Endothelial cell of umbilical vein (primary cell): ENCODE results near the gene RGS10. TPM values are rescaled to one million over a fixed set of nuclear protein-coding genes. Genes with fewer than 3 reads are reported as not detected.

ENCODE experiments used
- BruUV-seq: library from RNA; stranded (reverse); fragments of 400-500 nt; replicated peaks from 2 replicates; lab custom pipeline; 2021; lab: Mats Ljungman, UMichigan
- CTCF ChIA-PET: fragments of 300-600, 350-600 bp; sonication (Branson Sonifier 250); formaldehyde crosslinking; loops from one replicate; lab custom pipeline; 2021; ENCODE audit warnings: antibody characterized with exemption, inconsistent platforms; lab: Charles Lee
- POLR2A ChIA-PET: fragments of 300-600, 350-600 bp; sonication (Branson Sonifier 250); formaldehyde crosslinking; loops from one replicate; lab custom pipeline; 2021; ENCODE audit warnings: antibody characterized with exemption, inconsistent platforms; lab: Charles Lee
- DNase-seq: peaks from one replicate; pipeline ENCODE4 v3.0.0-alpha.2; 2011; ENCODE audit warnings: low read depth, low spot score
- FAIRE-seq: peaks from 2 replicates; lab custom pipeline; 2011; peaks lifted over from hg19 to GRCh38; lab: Jason Lieb, UNC
- H2AFZ ChIP-seq: 2 replicates; pipeline ENCODE4 v1.6.0; 2012; ENCODE audit warnings: low read depth, low read length, control low read depth, inconsistent platforms
- H3K27ac ChIP-seq: 2 replicates; pipeline ENCODE4 v1.5.1; 2011; ENCODE audit warnings: low read depth, mild to moderate bottlenecking, control low read depth, low read length, moderate library complexity; ENCODE audit not compliant: insufficient read depth
- H3K27me3 ChIP-seq, 2 experiments: 2 replicates each; pipeline versions ENCODE4 v1.6.0 to v1.6.1; 2011; ENCODE audit warnings: low read length in 2 of 2, mixed read lengths in 1 of 2; ENCODE audit not compliant: control insufficient read depth in 2 of 2, insufficient read depth in 2 of 2
- H3K36me3 ChIP-seq, 2 experiments: 2 replicates in 1 of 2; 3 replicates in 1 of 2; pipeline ENCODE4 v1.5.1; 2011; ENCODE audit warnings: low read length in 2 of 2, mild to moderate bottlenecking in 1 of 2, moderate library complexity in 1 of 2; ENCODE audit not compliant: control insufficient read depth in 2 of 2, insufficient read depth in 2 of 2; ENCODE audit errors: extremely low read depth in 1 of 2
- H3K4me1 ChIP-seq: 3 replicates; pipeline ENCODE4 v1.5.1; 2011; ENCODE audit warnings: mild to moderate bottlenecking, low read length; ENCODE audit not compliant: control insufficient read depth, insufficient read depth; ENCODE audit errors: extremely low read depth
- H3K4me2 ChIP-seq: 2 replicates; pipeline ENCODE4 v1.6.1; 2011; ENCODE audit warnings: low read length, control low read depth, mixed read lengths; ENCODE audit not compliant: insufficient read depth
- H3K4me3 ChIP-seq, 3 experiments: fragments of 200-600 bp in 1 of 3; sonication (generic), shearing (Covaris generic) in 1 of 3; replicated peaks in 1 of 3; 2 replicates each; pipeline ENCODE4 v1.5.1; 2011 to 2016; ENCODE audit warnings: control low read depth in 3 of 3, low read length in 3 of 3, mild to moderate bottlenecking in 2 of 3, inconsistent platforms in 1 of 3, low read depth in 1 of 3, moderate library complexity in 1 of 3; ENCODE audit not compliant: insufficient read depth in 1 of 3
- H3K79me2 ChIP-seq: 2 replicates; pipeline ENCODE4 v1.6.0; 2012; ENCODE audit warnings: low read length, inconsistent platforms; ENCODE audit not compliant: control insufficient read depth, insufficient read depth
- H3K9ac ChIP-seq: replicated peaks from 2 replicates; pipeline ENCODE3; 2011; ENCODE audit warnings: low read length, control low read depth; ENCODE audit not compliant: insufficient read depth; ENCODE audit errors: extremely low read depth
- H3K9me1 ChIP-seq: replicated peaks from 3 replicates; pipeline ENCODE4 v1.6.0; 2011; ENCODE audit warnings: mild to moderate bottlenecking, low read length; ENCODE audit not compliant: control insufficient read depth, insufficient read depth; ENCODE audit errors: extremely low read depth
- H3K9me3 ChIP-seq: replicated peaks from 2 replicates; pipeline ENCODE4 v1.5.1; 2012; ENCODE audit warnings: low read length, inconsistent platforms; ENCODE audit not compliant: control insufficient read depth, insufficient read depth
- H4K20me1 ChIP-seq: replicated peaks from 2 replicates; pipeline ENCODE3; 2011; ENCODE audit warnings: mild to moderate bottlenecking, low read length; ENCODE audit not compliant: control insufficient read depth, insufficient read depth; ENCODE audit errors: extremely low read depth
- EZH2 ChIP-seq: IDR thresholded peaks from 2 replicates; pipeline ENCODE4 v1.6.1; 2012; ENCODE audit warnings: borderline replicate concordance, low read depth, mild to moderate bottlenecking, moderate library complexity, low read length, inconsistent platforms; ENCODE audit not compliant: severe bottlenecking
- FOS ChIP-seq: IDR thresholded peaks from 2 replicates; pipeline ENCODE4 v1.6.1; 2011; ENCODE audit warnings: mild to moderate bottlenecking, low read length, moderate library complexity, borderline replicate concordance; ENCODE audit not compliant: insufficient read depth
- GATA2 ChIP-seq: IDR thresholded peaks from 2 replicates; pipeline ENCODE4 v1.7.0; 2011; ENCODE audit warnings: low read depth, mild to moderate bottlenecking, moderate library complexity, mixed read lengths, low read length; ENCODE audit not compliant: insufficient read length, insufficient read depth
- JUN ChIP-seq: IDR thresholded peaks from 2 replicates; pipeline ENCODE4 v1.6.1; 2011; ENCODE audit warnings: borderline replicate concordance, low read depth; ENCODE audit not compliant: insufficient read length, insufficient read depth
- MAX ChIP-seq: IDR thresholded peaks from 2 replicates; pipeline ENCODE4 v1.6.1; 2011; ENCODE audit not compliant: insufficient read depth, insufficient read length
- MYC ChIP-seq: IDR thresholded peaks from one replicate; pipeline ENCODE4 v1.6.1; 2011; ENCODE audit warnings: mild to moderate bottlenecking, low read depth, low read length
- POLR2A ChIP-seq: IDR thresholded peaks from 2 replicates; pipeline ENCODE4 v1.6.1; 2012; ENCODE audit warnings: low read depth, mild to moderate bottlenecking, control low read depth, low read length
- POLR2AphosphoS5 ChIP-seq: IDR thresholded peaks from 2 replicates; pipeline ENCODE4 v1.6.1; 2012; ENCODE audit warnings: low read depth, mild to moderate bottlenecking, control low read depth, low read length, moderate library complexity; ENCODE audit not compliant: insufficient read depth
- dilution Hi-C: fragments of 300-500 bp; cut with MboI; formaldehyde crosslinking; loops from one replicate; pipeline ENCODE4 v1.15.0; 2019; ENCODE audit warnings: low sequenced_read_pairs; ENCODE audit not compliant: extremely low pct_ligation_motif_present
- intact Hi-C: fragments of 100-400 bp; cut with micrococcal nuclease; formaldehyde crosslinking; loops from one replicate; pipeline ENCODE4 v1.10.0; 2022
- polyA plus RNA-seq, 4 experiments: library from polyadenylated mRNA; depleted of rRNA in 3 of 4; stranded (reverse) in 3 of 4; unstranded in 1 of 4; fragments of >200 nt; gene quantifications; 2 replicates each; pipeline versions ENCODE4 v1.2.1 to v1.2.3, GENCODE V29; 2011 to 2012; ENCODE audit warnings: missing spikeins in 1 of 4
- total RNA-seq: library from RNA; stranded (reverse); gene quantifications from 2 replicates; pipeline ENCODE4 v1.2.3, GENCODE V29; 2021
- TF ChIP-seq, protein P1 (sequence below), 2 donors: IDR thresholded peaks; 1 replicate in 1 of 2; 2 replicates in 1 of 2; pipeline ENCODE4 v1.5.1; 2011; ENCODE audit warnings: low read length in 2 of 2, mild to moderate bottlenecking in 2 of 2, moderate library complexity in 2 of 2, control low read depth in 1 of 2, inconsistent platforms in 1 of 2, low read depth in 1 of 2; ENCODE audit not compliant: insufficient read depth in 1 of 2; ENCODE audit errors: extremely low read depth in 1 of 2

The RGS10 gene
- total and polyA plus RNA-seq, 2 donors (not counting 3 experiments of a cell fraction or from before 2014, with no cell fraction given) = 7.8 to 22.4 TPM

DNA sequence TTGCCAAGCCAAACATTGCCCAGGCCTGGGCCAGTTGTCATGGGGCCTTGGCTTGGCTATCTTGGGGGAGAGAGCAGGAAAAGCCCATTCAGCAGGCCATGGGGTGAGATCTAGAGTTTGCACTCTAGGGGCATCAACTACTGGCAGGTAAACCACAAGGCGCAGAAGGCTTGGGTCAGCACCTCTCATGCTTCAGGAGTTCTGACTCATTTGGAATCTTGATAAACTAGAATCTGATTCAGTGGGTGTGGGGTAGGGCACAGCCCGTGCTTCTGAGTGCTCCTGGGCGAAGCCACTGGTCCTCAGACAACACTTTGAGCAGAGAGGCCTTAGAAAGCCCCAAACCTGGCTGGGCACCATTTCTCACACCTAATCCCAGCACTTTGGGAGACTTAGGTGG is 81.1 kb downstream of the RGS10 start:
- no peak for TF ChIP-seq POLR2A
- no peak for TF ChIP-seq MAX
- TF ChIP-seq MYC = no peak
- TF ChIP-seq POLR2AphosphoS5 = no peak
- TF ChIP-seq JUN = no peak
- TF ChIP-seq, protein P1, sequence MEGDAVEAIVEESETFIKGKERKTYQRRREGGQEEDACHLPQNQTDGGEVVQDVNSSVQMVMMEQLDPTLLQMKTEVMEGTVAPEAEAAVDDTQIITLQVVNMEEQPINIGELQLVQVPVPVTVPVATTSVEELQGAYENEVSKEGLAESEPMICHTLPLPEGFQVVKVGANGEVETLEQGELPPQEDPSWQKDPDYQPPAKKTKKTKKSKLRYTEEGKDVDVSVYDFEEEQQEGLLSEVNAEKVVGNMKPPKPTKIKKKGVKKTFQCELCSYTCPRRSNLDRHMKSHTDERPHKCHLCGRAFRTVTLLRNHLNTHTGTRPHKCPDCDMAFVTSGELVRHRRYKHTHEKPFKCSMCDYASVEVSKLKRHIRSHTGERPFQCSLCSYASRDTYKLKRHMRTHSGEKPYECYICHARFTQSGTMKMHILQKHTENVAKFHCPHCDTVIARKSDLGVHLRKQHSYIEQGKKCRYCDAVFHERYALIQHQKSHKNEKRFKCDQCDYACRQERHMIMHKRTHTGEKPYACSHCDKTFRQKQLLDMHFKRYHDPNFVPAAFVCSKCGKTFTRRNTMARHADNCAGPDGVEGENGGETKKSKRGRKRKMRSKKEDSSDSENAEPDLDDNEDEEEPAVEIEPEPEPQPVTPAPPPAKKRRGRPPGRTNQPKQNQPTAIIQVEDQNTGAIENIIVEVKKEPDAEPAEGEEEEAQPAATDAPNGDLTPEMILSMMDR (IDR thresholded peaks at IDR 0.05; ENCODE audit: extremely low read depth in 1 of 2, insufficient read depth in 1 of 2, low read depth in 1 of 2, low read length in 2 of 2) = no peak
- TF ChIP-seq GATA2 = no peak
- no peak for TF ChIP-seq EZH2
- no peak for TF ChIP-seq FOS
- DNase-seq = no peak
- Histone ChIP-seq H3K9me1 (no peaks in the 10 kb centered on the region), H3K9me3 (no peaks in the 10 kb centered on the region), H3K4me1 (no peaks in the 10 kb centered on the region), H3K4me2 (no peak overlapping the region), H3K9ac (no peak overlapping the region), H3K27me3 (peaks cover 0 to 8% of the 10 kb centered on the region in 2 experiments), H2AFZ (no peak overlapping the region), H3K27ac (no peak overlapping the region), H4K20me1 (no peaks in the 10 kb centered on the region), H3K79me2 (no peaks in the 10 kb centered on the region), H3K36me3 (peaks cover 0 to under 1% of the 10 kb centered on the region in 2 experiments), H3K4me3 (no peak overlapping the region)
- no TSS peak for BruUV-seq
- no peak for FAIRE-seq
- intact Hi-C loops (no loop called here), dilution Hi-C loops (no loop called here)
- ChIA-PET CTCF (interaction anchor here (1.1 to 2.3 kb wide), 6 partner anchors 12 to 262 kb away, joined by 3 to 10 read pairs (median 6); partner anchors contain the start of gene RGS10), POLR2A (no interaction called here)
